GM19035 (cell line): Measurements from ENCODE around the gene ID2.

Source experiments
- ATAC-seq: cut with Tn5 transposase; IDR thresholded peaks from one replicate; pipeline ENCODE4 v1.9.1; 2021; ENCODE audit not compliant: unreplicated experiment

ID2 gene

GRCh38 chr2:8667896-8668512 is 13.9 kb upstream of the ID2 start:
- no peak for ATAC-seq

DNA sequence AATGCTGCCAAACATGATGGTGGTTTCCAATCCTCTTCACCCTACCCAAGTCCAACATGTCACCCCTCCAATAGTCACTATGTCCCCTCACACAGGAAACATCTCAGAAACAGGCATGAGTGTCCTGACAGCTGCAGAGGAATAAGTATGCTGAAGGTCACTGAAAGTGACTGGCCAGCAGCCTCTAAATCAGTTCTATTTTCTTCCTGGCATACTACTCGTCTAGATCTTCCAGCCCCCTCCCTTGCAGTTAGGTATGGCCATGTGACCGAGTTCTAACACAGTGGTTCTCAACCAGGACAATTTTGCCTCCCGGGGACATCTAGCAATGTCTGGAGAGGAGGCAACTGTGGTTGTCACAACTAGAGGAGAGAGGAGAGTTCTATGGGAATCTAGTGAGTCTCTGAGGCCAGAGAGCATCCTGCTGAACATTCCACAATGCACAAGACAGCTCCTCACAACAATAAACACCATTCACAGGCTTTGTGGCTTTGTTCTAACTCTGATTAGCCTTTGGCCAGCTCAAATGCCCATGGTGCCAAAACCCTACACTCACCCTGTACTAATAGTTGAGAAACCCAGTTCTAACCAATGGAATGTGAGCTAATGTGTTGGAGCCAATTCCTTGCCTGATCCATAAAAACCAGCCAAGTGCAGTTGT is 12.6 kb upstream of the ID2 start:
- no peak for ATAC-seq

DNA sequence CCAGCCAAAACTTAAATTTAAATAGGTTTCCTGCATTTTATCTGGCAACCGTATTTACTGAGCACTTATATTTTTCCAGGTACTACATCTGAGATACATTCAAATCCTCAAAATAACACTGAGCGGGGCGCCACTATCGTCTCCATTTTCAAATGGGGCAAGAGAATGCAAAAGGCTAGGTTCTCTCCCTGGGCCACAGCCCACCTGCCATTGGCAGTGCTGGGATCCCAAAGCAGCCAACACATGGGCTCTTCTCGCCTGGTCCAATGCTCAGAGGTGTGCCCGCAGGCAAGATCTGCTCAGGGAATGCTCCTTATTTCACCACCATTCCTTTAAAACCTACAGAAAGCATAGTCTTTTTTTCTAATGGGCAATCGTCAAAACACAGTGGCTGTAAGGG is 11.3 kb upstream of the ID2 start:
- no peak for ATAC-seq

DNA sequence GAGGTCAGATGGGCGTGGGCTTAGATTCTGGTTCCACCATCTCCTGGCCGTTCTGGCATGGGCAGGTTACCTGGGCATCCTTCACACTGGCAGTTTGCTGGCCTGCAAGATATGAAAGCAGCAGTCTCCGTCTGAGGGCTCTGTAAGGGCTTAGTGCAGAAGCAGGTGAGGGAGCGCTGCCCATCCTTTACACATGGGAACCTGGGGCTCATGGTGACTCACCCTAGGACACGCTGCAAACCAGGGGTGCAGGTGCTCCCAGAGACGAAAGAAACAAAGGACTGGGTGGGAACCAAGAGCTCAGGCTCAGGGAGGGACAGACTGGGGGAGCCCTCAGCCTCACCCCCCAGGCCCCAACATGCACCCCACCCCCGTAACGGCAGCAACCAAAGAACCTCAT is 10.7 kb upstream of the ID2 start:
- ATAC-seq = no peak

GRCh38 chr2:8671802-8672201 is 10.1 kb upstream of the ID2 start:
- ATAC-seq = no peak

DNA sequence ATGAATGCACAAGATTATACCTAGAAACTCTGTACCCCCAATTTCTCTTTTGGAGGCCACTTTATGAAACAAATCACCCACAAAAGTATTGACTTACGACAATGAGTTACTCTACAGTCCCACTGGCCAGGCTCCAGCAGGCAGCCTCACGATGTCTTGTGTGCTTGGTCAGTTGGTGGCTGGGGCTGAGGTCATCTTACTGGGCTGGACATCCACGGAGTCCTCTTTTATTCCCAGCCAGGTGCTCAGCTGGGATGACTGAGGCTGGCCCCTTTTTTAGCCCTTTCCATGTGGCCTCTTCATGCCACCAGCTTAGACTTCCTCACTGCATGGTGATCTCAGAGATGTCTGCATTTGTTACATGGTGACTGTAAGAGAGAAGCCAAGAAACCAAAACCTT is 8.9 kb upstream of the ID2 start:
- no peak for ATAC-seq

- ATAC-seq = no peak
Measured at GRCh38 chr2:8673381-8673780, 8.5 kb upstream of the ID2 start.

DNA sequence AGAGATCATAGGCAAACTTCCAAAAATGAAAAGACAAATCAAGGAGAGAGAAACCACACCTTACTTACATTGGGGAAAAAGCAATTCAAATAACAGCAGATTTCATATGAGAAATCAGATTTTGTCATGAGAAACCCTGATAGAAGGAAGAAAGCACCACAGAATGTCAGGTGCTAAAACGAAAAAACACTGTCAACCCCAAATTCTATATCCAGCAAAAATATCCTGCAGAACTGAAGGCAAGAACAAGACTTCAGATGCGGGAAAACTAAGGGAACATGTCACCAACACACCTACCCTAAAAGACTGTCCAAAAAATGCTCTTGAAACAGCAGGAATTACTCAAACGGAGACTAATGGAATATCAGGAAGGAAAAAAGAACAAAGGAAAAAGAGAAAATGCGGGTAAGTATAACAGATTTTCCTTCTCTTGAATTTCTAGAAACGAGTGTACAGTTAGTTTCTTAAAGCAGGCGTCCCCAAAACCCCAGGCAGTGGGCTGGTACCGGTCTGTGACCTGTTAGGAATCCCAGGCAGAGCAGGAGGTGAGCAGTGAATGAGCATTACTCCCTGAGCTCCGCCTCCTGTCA is 7.3 kb upstream of the ID2 start:
- no peak for ATAC-seq

DNA sequence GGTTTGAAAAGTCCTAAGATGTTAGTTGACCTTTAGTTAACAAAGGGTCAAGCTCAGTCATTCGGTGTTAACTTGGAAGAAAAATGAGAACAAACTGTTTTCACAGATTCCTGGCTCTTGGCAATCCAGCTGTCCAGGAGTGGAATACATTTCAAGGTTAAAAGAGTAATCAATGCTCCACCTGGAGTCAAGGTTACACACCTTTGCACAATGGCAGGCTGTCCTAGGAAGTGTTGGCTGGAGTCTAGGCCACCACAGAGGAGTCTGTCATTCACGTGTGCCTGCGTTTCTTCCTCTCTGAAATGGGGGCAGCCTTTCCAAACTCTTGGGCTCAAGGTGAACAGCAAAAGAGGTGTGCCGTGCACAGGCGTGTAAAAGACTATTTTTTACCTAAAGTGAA is 6.3 kb upstream of the ID2 start:
- no peak for ATAC-seq

- no peak for ATAC-seq
Measured at GRCh38 chr2:8676191-8676920, 5.5 kb upstream of the ID2 start.

GRCh38 chr2:8676921-8677645 is 4.8 kb upstream of the ID2 start:
- no peak for ATAC-seq

- no peak for ATAC-seq
Measured at GRCh38 chr2:8677646-8678592, 3.9 kb upstream of the ID2 start.

GRCh38 chr2:8678731-8679566 is 2.9 kb upstream of the ID2 start:
- peak; percentile 59 for ATAC-seq

DNA sequence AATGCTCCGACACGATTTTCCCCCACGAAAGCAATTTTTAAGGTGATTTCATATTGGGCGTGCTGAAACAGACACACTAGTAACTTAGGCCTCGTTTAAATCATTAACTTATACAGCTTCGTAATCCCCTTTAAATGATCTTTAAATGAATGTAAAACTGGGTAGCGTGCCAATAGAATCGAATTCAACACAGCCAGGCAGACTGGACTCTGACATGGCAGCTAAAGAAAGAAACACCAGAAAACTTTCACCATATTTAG is 2.4 kb upstream of the ID2 start:
- ATAC-seq = no peak

- no peak for ATAC-seq
Measured at GRCh38 chr2:8679827-8680731, 1.8 kb upstream of the ID2 start.

- no peak for ATAC-seq
Measured at GRCh38 chr2:8680822-8681760, 765 bp upstream of the ID2 start.
